SK-N-SH (cell line): ENCODE data around the gene DOCK4.

Experiments used
- GATA2 ChIP-seq: sonication (generic); formaldehyde crosslinking; IDR thresholded peaks from 2 replicates; pipeline ENCODE4 v1.5.0; 2020; ENCODE audit warnings: mild to moderate bottlenecking, missing genetic modification reagents
- JUND ChIP-seq: IDR thresholded peaks from 2 replicates; pipeline ENCODE4 v1.4.0; 2012
- PBX3 ChIP-seq: IDR thresholded peaks from 2 replicates; pipeline ENCODE4; 2012
- POLR2AphosphoS5 ChIP-seq: IDR thresholded peaks from 2 replicates; pipeline ENCODE4 v1.6.1; 2012; ENCODE audit warnings: low read depth, low read length
- REST ChIP-seq: IDR thresholded peaks from 2 replicates; pipeline ENCODE4 v1.6.1; 2012; ENCODE audit warnings: mild to moderate bottlenecking, low read depth, low read length, moderate library complexity
- RFX5 ChIP-seq: IDR thresholded peaks from 2 replicates; pipeline ENCODE4 v1.6.1; 2012; ENCODE audit warnings: mild to moderate bottlenecking, improper control_type of control experiment, low read length
- SMC3 ChIP-seq: IDR thresholded peaks from 2 replicates; pipeline ENCODE4 v1.6.1; 2012; ENCODE audit warnings: low read depth, low read length, improper control_type of control experiment
- TAF1 ChIP-seq: IDR thresholded peaks from 2 replicates; pipeline ENCODE4 v1.6.1; 2012; ENCODE audit warnings: low read depth, mild to moderate bottlenecking, low read length, moderate library complexity, borderline replicate concordance
- YY1 ChIP-seq: IDR thresholded peaks from 2 replicates; pipeline ENCODE4 v1.4.0; 2012; ENCODE audit warnings: low read depth, mild to moderate bottlenecking
- TF ChIP-seq, protein P1 (sequence below): fragments of 200-600 bp; sonication (generic); IDR thresholded peaks from 2 replicates; pipeline ENCODE4 v1.6.1; 2017; ENCODE audit warnings: antibody characterized with exemption, mild to moderate bottlenecking, moderate library complexity

- TF ChIP-seq TAF1 = no peak
- TF ChIP-seq YY1 = no peak
- TF ChIP-seq SMC3 = peak; percentile 81
- TF ChIP-seq, protein P1, sequence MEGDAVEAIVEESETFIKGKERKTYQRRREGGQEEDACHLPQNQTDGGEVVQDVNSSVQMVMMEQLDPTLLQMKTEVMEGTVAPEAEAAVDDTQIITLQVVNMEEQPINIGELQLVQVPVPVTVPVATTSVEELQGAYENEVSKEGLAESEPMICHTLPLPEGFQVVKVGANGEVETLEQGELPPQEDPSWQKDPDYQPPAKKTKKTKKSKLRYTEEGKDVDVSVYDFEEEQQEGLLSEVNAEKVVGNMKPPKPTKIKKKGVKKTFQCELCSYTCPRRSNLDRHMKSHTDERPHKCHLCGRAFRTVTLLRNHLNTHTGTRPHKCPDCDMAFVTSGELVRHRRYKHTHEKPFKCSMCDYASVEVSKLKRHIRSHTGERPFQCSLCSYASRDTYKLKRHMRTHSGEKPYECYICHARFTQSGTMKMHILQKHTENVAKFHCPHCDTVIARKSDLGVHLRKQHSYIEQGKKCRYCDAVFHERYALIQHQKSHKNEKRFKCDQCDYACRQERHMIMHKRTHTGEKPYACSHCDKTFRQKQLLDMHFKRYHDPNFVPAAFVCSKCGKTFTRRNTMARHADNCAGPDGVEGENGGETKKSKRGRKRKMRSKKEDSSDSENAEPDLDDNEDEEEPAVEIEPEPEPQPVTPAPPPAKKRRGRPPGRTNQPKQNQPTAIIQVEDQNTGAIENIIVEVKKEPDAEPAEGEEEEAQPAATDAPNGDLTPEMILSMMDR = peak; percentile 35
- no peak for TF ChIP-seq PBX3
- TF ChIP-seq GATA2 (CRISPR knock-in tag) = no peak
- no peak for TF ChIP-seq REST
- TF ChIP-seq JUND = no peak
- TF ChIP-seq POLR2AphosphoS5 = no peak
- TF ChIP-seq RFX5 = no peak
Observed at GRCh38 chr7:111855842-111856227, 350.4 kb downstream of the DOCK4 start.
